ENCODE data around the gene SNAI1. TPM values are rescaled to one million over a fixed set of nuclear protein-coding genes. Genes with fewer than 3 reads are reported as not detected.
"Not testable (repeated sequence)": the region's sequence is repeated elsewhere in the genome, so short reads cannot be mapped to it uniquely, and the experiment has no call there.

The SNAI1 gene
- total RNA-seq, 2 experiments from 2014 or later = 0.25 to 0.34 TPM

GRCh38 chr20:49945701-49946477, 36.9 kb upstream of the SNAI1 start:
- no peak for DNase-seq
- no peaks in the 10 kb centered on the region for H3K27me3 Mint-ChIP-seq
- ChIA-PET POLR2A (no interaction called here), CTCF (interaction anchor here (1.0 to 1.6 kb wide), 4 partner anchors 9 to 224 kb away, joined by 3 to 6 read pairs (median 3); partner anchors contain the start of gene RNF114)
- H3K4me1 Mint-ChIP-seq = peaks cover 28% of the 10 kb centered on the region
- H3K36me3 Mint-ChIP-seq (ENCODE audit: low read depth) = peaks cover 66% of the 10 kb centered on the region
- no peak overlapping the region for H3K4me3 Mint-ChIP-seq
- intact Hi-C loops (cut with DNase I, micrococcal nuclease) = no loop called here
- ATAC-seq = no peak
- H3K9me3 Mint-ChIP-seq (ENCODE audit: low read depth) = no peaks in the 10 kb centered on the region
- no peak overlapping the region for H3K27ac Mint-ChIP-seq

- no peak overlapping the region for H3K4me3 Mint-ChIP-seq
- H3K36me3 Mint-ChIP-seq (ENCODE audit: low read depth) = peaks cover 65% of the 10 kb centered on the region
- no peaks in the 10 kb centered on the region for H3K27me3 Mint-ChIP-seq
- H3K27ac Mint-ChIP-seq = no peak overlapping the region
- no peak for ATAC-seq
- ChIA-PET POLR2A (no interaction called here), CTCF (no interaction called here)
- no peak for DNase-seq
- intact Hi-C loops (cut with DNase I, micrococcal nuclease) = no loop called here
- H3K9me3 Mint-ChIP-seq (ENCODE audit: low read depth) = no peaks in the 10 kb centered on the region
- H3K4me1 Mint-ChIP-seq = peaks cover 20% of the 10 kb centered on the region
Measured at GRCh38 chr20:49948178-49948577, 34.6 kb upstream of the SNAI1 start.

GRCh38 chr20:49948809-49949507, 33.8 kb upstream of the SNAI1 start:
- ChIA-PET POLR2A (no interaction called here), CTCF (no interaction called here)
- Mint-ChIP-seq H3K9me3 (ENCODE audit: low read depth) (no peaks in the 10 kb centered on the region), H3K4me3 (no peak overlapping the region), H3K4me1 (peaks cover 20% of the 10 kb centered on the region), H3K27ac (no peak overlapping the region), H3K36me3 (ENCODE audit: low read depth) (peaks cover 63% of the 10 kb centered on the region), H3K27me3 (no peaks in the 10 kb centered on the region)
- DNase-seq (no peak), ATAC-seq (no peak)
- intact Hi-C loops (cut with DNase I, micrococcal nuclease) = no loop called here

DNA sequence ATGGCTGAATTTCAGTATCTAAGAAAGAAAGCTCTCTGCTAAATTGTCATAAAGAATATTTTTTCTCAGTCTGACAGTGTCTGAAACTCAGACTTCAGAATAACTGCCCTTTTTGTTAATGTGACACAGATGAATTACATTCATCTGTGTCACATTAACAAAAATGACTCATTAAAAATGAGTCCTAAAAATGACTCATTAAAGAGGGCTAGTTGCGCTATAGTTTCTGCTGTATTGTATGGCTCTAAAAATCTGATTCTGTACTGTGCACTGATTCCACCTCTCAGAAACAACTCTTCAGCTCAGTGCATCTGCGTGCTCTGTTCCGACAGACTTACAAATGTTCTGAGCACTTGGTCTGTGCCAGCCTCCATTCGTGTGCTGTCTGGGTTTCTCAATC, 31.6 kb upstream of the SNAI1 start:
- Mint-ChIP-seq H3K9me3 (ENCODE audit: low read depth) (no peaks in the 10 kb centered on the region), H3K4me3 (no peak overlapping the region), H3K4me1 (peaks cover 17% of the 10 kb centered on the region), H3K27me3 (no peaks in the 10 kb centered on the region), H3K27ac (peak overlapping the region; percentile 39), H3K36me3 (ENCODE audit: low read depth) (peaks cover 57% of the 10 kb centered on the region)
- CTCF ChIA-PET = interaction anchor here (0.5 to 1.3 kb wide), 7 partner anchors 9 to 155 kb away, joined by 3 to 8 read pairs (median 3); no protein-coding TSS in a partner anchor
- POLR2A ChIA-PET = interaction anchor here (0.5 to 0.6 kb wide), 3 partner anchors 8 to 11 kb away, joined by 4 to 9 read pairs (median 5); no protein-coding TSS in a partner anchor
- DNase-seq = no peak
- ATAC-seq = peak; percentile 93
- intact Hi-C loops (cut with DNase I, micrococcal nuclease) = loop anchor here (1.0 kb wide), 1 partner anchor 15 kb away; the partner anchor contains the start of gene RNF114 (in 2 of the 2)

DNA sequence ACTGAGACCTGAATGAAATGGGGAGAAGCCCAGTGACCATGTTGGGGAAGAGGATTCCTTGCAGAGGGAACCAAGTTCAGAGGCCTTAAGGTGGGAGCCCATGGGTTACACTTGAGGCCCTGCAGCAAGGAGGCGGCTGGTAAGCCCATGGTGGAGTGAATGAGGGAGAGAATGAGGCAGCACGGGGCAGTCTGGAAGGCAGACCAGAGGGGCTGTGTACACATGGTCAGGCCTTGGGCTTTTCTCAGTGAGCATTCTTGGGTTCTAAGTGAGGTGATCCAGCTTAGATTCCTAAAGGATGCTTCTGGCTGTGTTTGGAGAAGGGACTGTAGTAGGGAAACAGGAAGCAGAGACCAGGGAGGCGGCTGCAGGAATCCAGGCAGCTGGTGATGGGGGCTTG, 27.6 kb upstream of the SNAI1 start:
- Mint-ChIP-seq H3K27ac (no peak overlapping the region), H3K36me3 (ENCODE audit: low read depth) (peaks cover 48% of the 10 kb centered on the region), H3K9me3 (ENCODE audit: low read depth) (no peaks in the 10 kb centered on the region), H3K27me3 (no peaks in the 10 kb centered on the region), H3K4me3 (no peak overlapping the region), H3K4me1 (peaks cover 18% of the 10 kb centered on the region)
- ChIA-PET POLR2A (no interaction called here), CTCF (no interaction called here)
- DNase-seq = no peak
- no peak for ATAC-seq
- intact Hi-C loops (cut with DNase I, micrococcal nuclease) = no loop called here

DNA sequence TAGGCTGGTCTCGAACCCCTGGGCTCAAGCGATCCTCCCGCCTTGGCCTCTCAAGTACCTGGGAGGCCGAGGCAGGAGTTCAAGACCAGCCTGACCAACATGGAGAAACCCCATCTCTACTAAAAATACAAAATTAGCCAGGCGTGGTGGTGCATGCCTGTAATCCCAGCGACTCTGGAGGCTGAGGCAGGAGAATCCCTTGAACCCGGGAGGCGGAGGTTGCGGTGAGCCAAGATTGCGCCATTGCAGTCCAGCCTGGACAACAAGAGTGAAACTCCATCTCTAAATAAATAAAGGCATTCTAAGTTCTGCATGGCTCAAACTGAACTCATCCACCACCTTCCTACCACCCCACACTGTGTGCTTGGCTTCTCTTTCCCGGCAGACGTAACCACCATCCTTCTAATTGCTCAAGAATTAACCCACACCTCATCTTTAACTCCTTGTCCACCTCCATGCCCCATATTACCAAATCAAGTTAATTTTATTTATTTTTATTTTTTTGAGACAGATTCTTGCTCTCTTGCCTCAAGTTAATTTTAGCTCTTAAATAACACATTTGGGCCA, 26.9 kb upstream of the SNAI1 start:
- H3K4me1 Mint-ChIP-seq = peaks cover 11% of the 10 kb centered on the region
- ATAC-seq; POLR2A ChIA-PET; intact Hi-C loops (cut with DNase I, micrococcal nuclease); H3K4me3 Mint-ChIP-seq; DNase-seq; H3K27ac Mint-ChIP-seq; H3K9me3 Mint-ChIP-seq (ENCODE audit: low read depth); H3K27me3 Mint-ChIP-seq; CTCF ChIA-PET: not testable (repeated sequence)
- peaks cover 41% of the 10 kb centered on the region for H3K36me3 Mint-ChIP-seq (ENCODE audit: low read depth)

GRCh38 chr20:49956689-49957088, 26.1 kb upstream of the SNAI1 start:
- peaks cover 39% of the 10 kb centered on the region for H3K36me3 Mint-ChIP-seq (ENCODE audit: low read depth)
- H3K27ac Mint-ChIP-seq = no peak overlapping the region
- H3K9me3 Mint-ChIP-seq (ENCODE audit: low read depth) = no peaks in the 10 kb centered on the region
- intact Hi-C loops (cut with DNase I, micrococcal nuclease) = no loop called here
- peaks cover 6% of the 10 kb centered on the region for H3K4me1 Mint-ChIP-seq
- no peaks in the 10 kb centered on the region for H3K27me3 Mint-ChIP-seq
- ATAC-seq (no peak), DNase-seq (no peak)
- POLR2A ChIA-PET = no interaction called here
- no peak overlapping the region for H3K4me3 Mint-ChIP-seq
- CTCF ChIA-PET = no interaction called here

- DNase-seq; H3K4me1 Mint-ChIP-seq; H3K9me3 Mint-ChIP-seq (ENCODE audit: low read depth); POLR2A ChIA-PET; ATAC-seq; intact Hi-C loops (cut with DNase I, micrococcal nuclease); H3K27me3 Mint-ChIP-seq; H3K4me3 Mint-ChIP-seq: not testable (repeated sequence)
- Mint-ChIP-seq H3K27ac (peak overlapping the region; percentile 49), H3K36me3 (ENCODE audit: low read depth) (peaks cover 35% of the 10 kb centered on the region)
- CTCF ChIA-PET = interaction anchor here (0.6 to 0.8 kb wide), 2 partner anchors 295 to 747 kb away, joined by 4 read pairs; no protein-coding TSS in a partner anchor
Measured at GRCh38 chr20:49957089-49957938, 25.5 kb upstream of the SNAI1 start.

DNA sequence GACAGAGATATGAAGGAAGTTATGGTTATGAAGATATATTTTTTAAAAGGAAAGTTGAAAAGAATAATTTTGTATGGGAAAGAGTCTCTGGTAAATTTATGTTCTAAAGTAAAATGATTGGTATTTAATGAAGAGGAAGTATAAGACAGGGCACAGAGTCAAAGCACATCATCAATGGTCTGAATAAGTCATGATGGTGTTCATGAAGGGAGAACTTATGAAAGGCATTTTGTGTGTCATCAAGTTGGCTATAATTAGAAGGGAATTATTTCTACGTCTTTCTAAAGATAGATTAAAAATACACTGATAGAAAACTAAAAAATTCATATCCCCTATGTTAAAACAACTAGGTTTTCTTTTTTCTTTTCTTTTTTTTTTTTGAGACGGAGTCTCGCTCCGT, 21.4 kb upstream of the SNAI1 start:
- ChIA-PET CTCF (interaction anchor here (0.6 kb wide), 1 partner anchor 110 kb away, joined by 3 read pairs; no protein-coding TSS in a partner anchor), POLR2A (interaction anchor here (0.6 kb wide), 1 partner anchor 20 kb away, joined by 8 read pairs; no protein-coding TSS in a partner anchor)
- Mint-ChIP-seq H3K4me1 (peaks cover 6% of the 10 kb centered on the region), H3K36me3 (ENCODE audit: low read depth) (peaks cover 18% of the 10 kb centered on the region), H3K9me3 (ENCODE audit: low read depth) (no peaks in the 10 kb centered on the region), H3K4me3 (no peak overlapping the region), H3K27ac (no peak overlapping the region), H3K27me3 (no peaks in the 10 kb centered on the region)
- ATAC-seq (no peak), DNase-seq (no peak)
- intact Hi-C loops (cut with DNase I, micrococcal nuclease) = no loop called here

GRCh38 chr20:49964964-49965780, 17.6 kb upstream of the SNAI1 start:
- intact Hi-C loops (cut with DNase I, micrococcal nuclease) = no loop called here
- ChIA-PET CTCF (interaction anchor here (0.7 to 5.2 kb wide), 8 partner anchors 11 to 132 kb away, joined by 3 to 34 read pairs (median 4); partner anchors contain the start of gene SNAI1), POLR2A (interaction anchor here (0.5 kb wide), 1 partner anchor 66 kb away, joined by 3 read pairs; no protein-coding TSS in a partner anchor)
- H3K9me3 Mint-ChIP-seq (ENCODE audit: low read depth) = no peaks in the 10 kb centered on the region
- H3K4me3 Mint-ChIP-seq = no peak overlapping the region
- ATAC-seq (peak; percentile 66), DNase-seq (peak; percentile 56)
- H3K27me3 Mint-ChIP-seq = no peaks in the 10 kb centered on the region
- H3K36me3 Mint-ChIP-seq (ENCODE audit: low read depth) = peaks cover 2% of the 10 kb centered on the region
- H3K4me1 Mint-ChIP-seq = no peaks in the 10 kb centered on the region
- no peak overlapping the region for H3K27ac Mint-ChIP-seq
